HG02970 (cell line): ENCODE measurements around the gene CASP7.

Experiments
- ATAC-seq: cut with Tn5 transposase; IDR thresholded peaks from one replicate; pipeline ENCODE4 v1.9.1; 2021; ENCODE audit warnings: mild to moderate bottlenecking, moderate library complexity, moderate number of reproducible peaks; ENCODE audit not compliant: unreplicated experiment, low FRiP score

CASP7 gene

GRCh38 chr10:113709221-113709838, 29.6 kb downstream of the CASP7 start:
- ATAC-seq = no peak

GRCh38 chr10:113711142-113711541, 31.4 kb downstream of the CASP7 start:
- ATAC-seq = no peak

- no peak for ATAC-seq
These were observed 32.3 kb downstream of the CASP7 start for GRCh38 chr10:113712024-113712423.

DNA sequence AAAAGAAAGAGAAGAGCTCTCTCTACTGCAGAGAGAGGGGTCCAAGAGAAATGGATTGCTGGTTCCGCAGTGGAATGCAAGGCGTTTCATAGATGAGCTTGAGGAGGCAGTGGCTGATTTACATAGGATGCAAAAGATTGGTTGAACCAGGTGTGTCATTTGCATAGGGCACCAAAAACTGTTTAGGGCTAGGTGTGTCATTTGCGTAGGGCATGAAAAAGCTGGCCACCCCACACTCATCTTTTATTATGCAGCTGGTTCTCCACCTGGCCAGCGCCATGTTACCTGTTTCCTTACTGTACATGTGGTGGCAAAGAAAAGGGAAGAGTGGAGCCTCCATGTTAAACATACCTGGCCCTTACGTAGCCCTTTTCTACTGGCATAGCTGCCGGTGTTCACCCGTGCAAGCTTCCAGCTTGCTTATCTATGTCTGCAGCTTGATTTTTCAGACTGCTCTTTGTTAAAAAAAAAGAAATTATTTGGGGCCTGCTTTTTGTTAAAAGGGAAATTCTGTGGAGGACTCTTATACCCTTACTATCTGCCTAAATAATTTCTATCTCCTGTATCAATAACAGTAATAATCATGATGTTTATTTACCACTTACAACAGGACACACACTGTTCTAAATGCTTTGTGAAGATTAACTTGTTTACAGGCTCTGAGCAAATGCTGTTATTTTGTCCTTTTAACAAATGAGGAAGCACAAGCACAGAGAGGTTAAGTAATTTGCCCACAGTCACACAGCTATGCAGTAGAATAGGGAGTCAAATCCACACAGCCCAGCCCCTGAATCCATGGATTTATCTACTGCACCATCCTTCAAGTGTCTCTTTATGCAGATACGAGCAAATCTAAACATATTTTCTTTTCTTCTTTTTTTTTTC, 33.3 kb downstream of the CASP7 start:
- no peak for ATAC-seq

GRCh38 chr10:113713640-113713982, 33.9 kb downstream of the CASP7 start:
- ATAC-seq = no peak

DNA sequence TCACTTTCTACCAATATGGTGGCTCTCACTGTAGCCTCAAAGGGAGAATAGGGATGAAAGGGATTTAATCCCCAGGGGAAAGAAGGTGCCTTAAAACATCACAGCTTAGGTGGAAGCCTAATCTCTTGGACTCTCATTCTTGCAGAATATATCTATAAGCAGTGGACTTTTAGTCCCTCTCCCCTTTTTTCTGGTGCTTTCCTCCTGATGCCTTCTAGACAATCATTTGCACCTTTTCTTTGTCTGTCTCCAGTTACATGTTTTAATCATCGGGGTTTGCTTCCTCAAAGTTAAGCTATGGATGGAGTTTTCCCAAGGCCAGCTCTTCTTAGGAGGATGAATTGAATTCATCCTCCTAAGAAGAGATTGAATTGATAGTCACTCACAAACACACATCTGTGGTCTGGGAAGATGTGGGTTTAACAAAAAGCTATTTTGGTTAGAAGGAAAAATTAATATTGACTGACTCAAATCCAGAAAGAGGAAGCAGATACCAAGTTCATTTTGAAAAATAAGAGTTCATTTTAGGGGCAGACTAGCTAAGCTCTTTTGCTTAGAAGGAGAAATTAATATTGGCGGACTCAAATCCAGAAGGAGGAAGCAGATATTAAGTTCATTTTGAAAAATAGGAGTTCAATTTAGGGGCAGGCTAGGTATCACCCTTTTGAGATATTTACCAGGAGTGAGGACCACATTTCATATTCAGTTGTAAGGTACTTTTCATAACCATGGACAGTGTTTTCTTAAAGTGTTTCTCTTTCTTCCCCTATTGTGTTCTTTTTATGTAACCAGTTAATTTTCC, 36.6 kb downstream of the CASP7 start:
- no peak for ATAC-seq

DNA sequence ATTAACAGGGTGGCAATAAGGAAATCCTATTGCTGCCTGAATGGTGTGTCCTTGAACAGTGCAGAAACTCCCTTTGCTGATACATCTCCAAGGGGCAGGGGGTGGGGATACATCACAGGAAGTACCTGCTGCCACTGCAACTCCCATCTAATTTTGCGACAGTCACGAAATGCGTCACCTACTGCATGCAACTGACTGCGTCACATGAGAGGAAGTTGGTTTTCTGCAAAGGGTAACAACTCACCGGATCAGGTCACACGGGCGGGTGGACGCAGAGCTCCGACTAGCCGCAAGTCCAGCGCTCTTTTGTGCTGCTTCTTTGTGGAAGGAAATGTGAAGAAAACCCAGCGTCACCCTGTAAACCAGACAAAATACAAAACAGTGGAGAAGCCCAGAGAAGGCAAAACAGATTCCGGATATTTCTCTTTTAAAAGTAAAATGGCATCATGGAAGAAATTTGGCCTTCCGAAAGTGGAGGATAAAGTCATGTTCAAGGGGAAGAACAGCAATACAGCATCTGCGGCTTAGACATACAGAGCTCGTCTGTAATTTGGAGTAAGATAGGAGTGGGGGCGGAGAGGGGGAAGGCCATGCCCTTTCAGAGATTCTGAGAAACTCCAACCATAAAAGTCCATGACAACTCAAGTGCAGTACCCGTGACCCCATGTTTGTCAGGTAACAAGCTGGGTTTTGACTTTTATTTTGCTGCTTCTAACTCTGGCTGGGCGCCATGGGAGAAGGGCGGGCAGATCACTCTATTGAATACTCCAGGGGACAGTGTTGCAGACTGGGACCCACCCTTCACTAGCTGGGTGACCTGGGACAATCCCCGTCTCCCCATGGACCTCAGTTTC, 39.5 kb downstream of the CASP7 start:
- ATAC-seq = no peak

DNA sequence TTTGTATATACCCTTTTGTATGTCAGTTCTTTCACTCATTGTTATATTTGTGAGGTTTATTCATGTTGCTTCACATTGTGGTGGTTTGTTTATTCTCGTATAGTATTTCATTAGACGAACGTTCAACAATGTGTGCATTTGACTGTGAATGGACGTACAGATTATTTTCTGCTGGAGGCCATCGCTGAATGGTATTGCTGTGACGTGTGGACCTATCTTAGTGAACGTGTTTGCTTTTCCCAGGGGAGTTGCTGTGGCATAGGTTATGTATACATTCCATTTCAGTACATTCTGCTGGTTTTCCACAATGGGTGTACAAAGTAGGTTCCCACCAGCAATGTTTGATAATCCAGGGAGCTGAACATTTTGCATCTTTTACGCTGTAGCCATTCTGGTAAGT, 40.7 kb downstream of the CASP7 start:
- no peak for ATAC-seq

DNA sequence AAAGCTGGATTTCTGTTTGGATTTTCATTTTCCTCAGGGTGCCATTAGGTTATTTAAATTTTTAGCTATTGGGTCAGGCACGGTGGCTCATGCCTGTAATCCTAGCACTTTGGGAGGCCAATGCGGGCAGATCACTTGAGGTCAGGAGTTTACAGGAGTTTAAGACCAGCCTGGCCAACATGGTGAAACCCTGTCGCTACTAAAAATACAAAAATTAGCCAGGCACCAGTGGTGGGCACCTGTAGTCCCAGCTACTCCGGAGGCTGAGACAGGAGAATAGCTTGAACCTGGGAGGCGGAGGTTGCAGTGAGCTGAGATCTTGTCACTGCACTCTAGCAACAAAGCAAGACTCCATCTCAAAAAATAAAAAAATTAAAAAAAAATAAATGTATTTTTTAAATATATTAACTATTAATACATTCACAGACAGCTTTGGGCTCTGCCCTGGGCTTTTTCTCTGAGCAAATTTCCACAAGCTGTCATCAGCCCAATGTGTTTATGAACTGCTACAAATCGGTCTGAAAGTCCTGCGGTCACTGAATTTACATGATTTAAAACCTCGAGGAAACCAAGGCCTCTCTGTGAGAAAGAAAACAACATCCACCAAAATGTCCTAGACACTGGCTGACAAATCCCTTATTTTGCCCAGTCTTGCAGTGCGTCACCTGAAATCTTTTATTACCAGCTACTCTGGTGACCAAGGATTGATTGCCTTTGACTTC, 52.6 kb downstream of the CASP7 start:
- ATAC-seq = no peak

DNA sequence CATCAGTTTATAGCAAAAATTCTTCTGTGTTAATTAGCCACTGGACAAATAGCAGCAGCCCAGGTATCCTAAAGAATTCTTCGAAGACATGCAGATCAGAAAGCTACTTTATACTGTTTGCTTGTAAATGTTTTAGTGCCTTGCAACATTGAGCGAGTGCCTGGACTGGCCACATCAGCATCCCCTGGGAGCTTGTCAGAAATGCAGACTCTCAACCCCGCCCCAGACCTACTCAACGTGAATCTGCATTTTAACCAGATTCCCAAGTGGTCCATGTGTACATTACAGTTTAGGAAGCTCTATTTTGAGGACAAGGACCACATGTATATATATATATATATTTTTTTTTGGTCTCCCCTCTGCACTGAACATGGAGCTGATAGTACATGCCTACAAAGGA, 53.3 kb downstream of the CASP7 start:
- no peak for ATAC-seq

DNA sequence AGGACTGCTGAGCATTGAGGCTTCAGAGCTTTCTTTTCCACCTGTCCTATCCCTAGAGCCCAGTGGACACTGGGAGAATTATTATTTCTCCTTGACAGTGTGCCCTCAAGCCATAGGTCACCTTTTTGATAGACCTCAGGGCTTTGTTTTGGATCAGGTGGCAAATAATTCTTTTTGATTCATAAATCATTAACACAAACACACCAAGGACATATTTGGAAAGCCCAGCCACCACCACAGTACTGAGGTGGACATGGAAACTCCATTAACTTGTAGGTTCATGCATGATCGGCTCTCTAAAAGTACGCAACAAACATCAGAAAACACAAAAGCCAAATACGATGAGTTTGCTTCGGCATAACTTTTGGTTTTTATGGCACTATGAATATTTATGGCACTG, 53.9 kb downstream of the CASP7 start:
- ATAC-seq = no peak

DNA sequence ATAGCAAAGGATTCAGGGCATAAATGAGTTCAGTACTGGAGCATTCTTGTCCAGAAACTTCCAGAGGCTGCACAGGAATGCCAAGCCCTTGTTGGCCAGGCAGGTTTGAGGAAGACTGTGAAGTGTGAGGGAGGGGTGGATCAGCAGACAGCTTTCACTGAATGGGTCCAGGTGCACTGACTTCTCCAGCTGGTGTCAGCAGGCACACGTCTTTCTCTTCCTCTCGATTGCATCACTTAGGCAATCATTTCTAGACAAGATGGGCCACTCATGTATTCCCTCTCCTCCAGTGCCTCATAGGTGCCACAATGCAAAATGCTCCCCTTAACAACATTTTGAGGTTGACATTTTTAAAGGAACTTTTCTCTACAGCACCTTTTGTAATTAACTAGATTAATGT, 56.2 kb downstream of the CASP7 start:
- no peak for ATAC-seq

GRCh38 chr10:113736576-113736975, 56.9 kb downstream of the CASP7 start:
- no peak for ATAC-seq

DNA sequence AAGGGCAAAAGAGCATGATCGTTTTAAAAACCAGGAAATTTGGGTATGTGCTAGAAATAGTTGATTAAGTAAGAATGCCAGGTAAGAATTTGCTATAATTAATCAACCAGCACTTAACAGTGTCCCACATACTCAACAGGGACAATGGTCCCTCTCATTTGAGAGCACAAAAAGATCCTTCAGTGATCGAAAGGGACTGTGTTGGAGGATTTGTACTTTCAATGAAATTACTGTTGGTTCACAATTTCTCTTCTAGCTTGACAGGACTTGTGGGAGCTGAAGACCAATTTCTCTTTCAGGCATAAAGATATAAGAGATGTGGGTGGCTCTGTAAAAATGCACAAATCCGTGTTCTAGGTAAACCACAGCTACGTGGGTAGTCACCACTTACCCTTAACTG, 59.3 kb downstream of the CASP7 start:
- ATAC-seq = no peak

DNA sequence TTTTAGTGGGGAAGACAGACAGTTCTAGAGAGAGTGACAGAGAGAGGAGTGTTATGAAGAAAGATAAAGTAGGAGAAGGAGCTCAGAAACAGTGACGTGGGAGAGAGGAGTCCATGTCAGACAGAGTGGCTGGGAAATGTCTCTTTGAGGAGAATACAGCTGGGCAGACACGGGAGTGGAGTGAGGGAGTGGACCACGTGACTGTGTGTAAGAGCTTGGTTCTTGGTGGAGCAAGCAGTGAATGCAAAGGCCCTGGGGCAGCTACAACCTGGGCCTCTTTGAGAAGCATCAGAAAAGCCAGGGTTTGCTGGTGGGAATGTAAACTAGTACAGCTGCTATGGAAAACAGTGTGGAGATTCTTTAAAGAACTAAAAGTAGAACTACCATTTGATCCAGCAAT, 59.9 kb downstream of the CASP7 start:
- no peak for ATAC-seq

- no peak for ATAC-seq
These were observed 61.1 kb downstream of the CASP7 start for GRCh38 chr10:113740850-113741249.

DNA sequence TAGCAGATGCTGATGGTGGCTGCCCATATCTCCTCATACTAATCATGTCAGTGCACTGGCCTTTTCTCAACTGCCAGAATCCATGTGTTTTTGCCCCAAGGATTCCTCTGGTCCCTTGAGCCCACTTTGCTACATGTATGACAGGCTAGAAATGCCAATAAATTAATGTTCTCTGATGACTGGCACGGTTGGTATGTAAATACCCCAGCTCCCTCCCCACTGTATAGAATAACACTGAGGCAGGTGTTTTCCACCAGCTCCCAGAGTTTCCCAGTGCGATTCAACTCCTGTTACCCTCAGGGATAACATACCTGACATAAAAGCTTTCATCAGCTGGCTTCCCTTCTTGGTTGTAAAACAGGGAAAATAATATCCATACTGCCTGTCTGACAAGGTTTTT, 62.8 kb downstream of the CASP7 start:
- no peak for ATAC-seq

- ATAC-seq = no peak
These were observed 63.9 kb downstream of the CASP7 start for GRCh38 chr10:113743594-113743993.

GRCh38 chr10:113745374-113745773, 65.7 kb downstream of the CASP7 start:
- no peak for ATAC-seq
